BJ (cell line): ENCODE results near the gene ALX4. TPM values are rescaled to one million over a fixed set of nuclear protein-coding genes. Genes with fewer than 3 reads are reported as not detected.

Experiments
- CTCF ChIA-PET: fragments of 350-600 bp; formaldehyde crosslinking; extraction: SDS; loops from one replicate; lab custom pipeline; 2021; ENCODE audit warnings: antibody characterized with exemption, inconsistent platforms; lab: Yijun Ruan, JAX
- POLR2A ChIA-PET: fragments of 300-600 bp; sonication (Branson Sonifier 250); formaldehyde crosslinking; extraction: SDS; loops from one replicate; lab custom pipeline; 2021; ENCODE audit warnings: antibody characterized with exemption; lab: Charles Lee
- DNase-seq: peaks from one replicate; pipeline ENCODE4 v3.0.0-alpha.2; 2011; ENCODE audit warnings: low read depth
- H3K27me3 ChIP-seq: 2 replicates; pipeline ENCODE4 v1.6.0; 2011; ENCODE audit warnings: low read length; ENCODE audit not compliant: control insufficient read depth, insufficient read depth
- H3K36me3 ChIP-seq: 2 replicates; pipeline ENCODE4 v1.5.1; 2011; ENCODE audit warnings: low read length; ENCODE audit not compliant: control insufficient read depth, insufficient read depth
- H3K4me3 ChIP-seq: 2 replicates; pipeline ENCODE4 v1.5.1; 2011; ENCODE audit warnings: low read depth, mild to moderate bottlenecking, control low read depth, low read length
- CTCF ChIP-seq: IDR thresholded peaks from 2 replicates; pipeline ENCODE4 v1.5.1; 2011; ENCODE audit warnings: low read depth, mild to moderate bottlenecking, control low read depth, inconsistent platforms, low read length, moderate library complexity; ENCODE audit not compliant: insufficient read depth
- polyA plus RNA-seq: library from polyadenylated mRNA; depleted of rRNA; stranded (reverse); fragments of >200 nt; gene quantifications from 2 replicates; pipeline ENCODE4 v1.2.3, GENCODE V29; 2011

ALX4 gene
- polyA plus RNA-seq, 1 experiment, result 2.2 TPM

- ChIA-PET CTCF (no interaction called here), POLR2A (no interaction called here)
- TF ChIP-seq CTCF, result no peak
- H3K4me3 ChIP-seq, result no peak overlapping the region
- DNase-seq, result no peak
- peaks cover 2% of the 10 kb centered on the region; the same call in 1 of the 2 replicates for H3K36me3 ChIP-seq
- H3K27me3 ChIP-seq, result no peaks in the 10 kb centered on the region
Observed at GRCh38 chr11:44264761-44265160, 45.2 kb downstream of the ALX4 start.

GRCh38 chr11:44264438-44264749, 45.5 kb downstream of the ALX4 start:
- ChIA-PET POLR2A (no interaction called here), CTCF (no interaction called here)
- TF ChIP-seq CTCF, result no peak
- no peak overlapping the region for H3K4me3 ChIP-seq
- H3K36me3 ChIP-seq, result peaks cover 2% of the 10 kb centered on the region; the same call in 1 of the 2 replicates
- no peak for DNase-seq
- no peaks in the 10 kb centered on the region for H3K27me3 ChIP-seq

GRCh38 chr11:44263738-44264437, 46.1 kb downstream of the ALX4 start:
- POLR2A ChIA-PET, result no interaction called here
- CTCF ChIA-PET, result no interaction called here
- peaks cover 2% of the 10 kb centered on the region; the same call in 1 of the 2 replicates for H3K36me3 ChIP-seq
- DNase-seq, result no peak
- no peak for TF ChIP-seq CTCF
- no peak overlapping the region for H3K4me3 ChIP-seq
- no peaks in the 10 kb centered on the region for H3K27me3 ChIP-seq

GRCh38 chr11:44261800-44262591, 47.9 kb downstream of the ALX4 start:
- POLR2A ChIA-PET, result no interaction called here
- TF ChIP-seq CTCF, result no peak
- no peaks in the 10 kb centered on the region for H3K27me3 ChIP-seq
- no peak for DNase-seq
- H3K36me3 ChIP-seq, result peaks cover 2% of the 10 kb centered on the region; the same call in 1 of the 2 replicates
- CTCF ChIA-PET, result interaction anchor here (1.0 to 1.7 kb wide), 6 partner anchors 14 to 129 kb away, joined by 3 to 6 read pairs (median 3); no protein-coding TSS in a partner anchor
- H3K4me3 ChIP-seq, result no peak overlapping the region

- ChIA-PET POLR2A (interaction anchor here (0.6 kb wide), 1 partner anchor 98 kb away, joined by 3 read pairs; no protein-coding TSS in a partner anchor), CTCF (interaction anchor here (1.5 to 3.2 kb wide), 3 partner anchors 7 to 127 kb away, joined by 3 to 37 read pairs (median 10); no protein-coding TSS in a partner anchor)
- DNase-seq, result no peak
- no peak for TF ChIP-seq CTCF
- Histone ChIP-seq H3K36me3 (no peaks in the 10 kb centered on the region; the same call in 1 of the 2 replicates), H3K27me3 (no peaks in the 10 kb centered on the region), H3K4me3 (no peak overlapping the region)
Observed at GRCh38 chr11:44260081-44260480, 49.9 kb downstream of the ALX4 start.
